ENCODE results near the gene TRIO.
A peak's percentile ranks its signal among the peaks of the same experiment; 100 is the strongest.

Gene TRIO

DNA sequence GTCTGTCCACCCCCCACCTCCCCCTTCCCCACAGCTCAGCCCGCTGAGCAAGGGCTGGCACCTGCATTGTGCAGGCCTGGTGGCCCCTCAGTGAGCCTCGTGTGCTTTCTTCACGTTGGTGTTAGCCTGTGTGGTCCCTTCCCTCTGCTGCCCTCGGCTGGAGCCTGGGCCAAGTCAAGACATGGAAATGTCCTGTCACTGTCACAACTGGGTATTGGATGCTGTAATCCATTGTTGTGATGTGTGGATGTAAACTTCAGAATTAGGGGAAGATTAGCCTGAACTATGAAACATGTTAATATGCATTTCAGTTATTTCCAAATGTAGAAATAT is 103.9 kb downstream of the TRIO start:
- no peak for DNase-seq (ENCODE audit: low spot score)

DNA sequence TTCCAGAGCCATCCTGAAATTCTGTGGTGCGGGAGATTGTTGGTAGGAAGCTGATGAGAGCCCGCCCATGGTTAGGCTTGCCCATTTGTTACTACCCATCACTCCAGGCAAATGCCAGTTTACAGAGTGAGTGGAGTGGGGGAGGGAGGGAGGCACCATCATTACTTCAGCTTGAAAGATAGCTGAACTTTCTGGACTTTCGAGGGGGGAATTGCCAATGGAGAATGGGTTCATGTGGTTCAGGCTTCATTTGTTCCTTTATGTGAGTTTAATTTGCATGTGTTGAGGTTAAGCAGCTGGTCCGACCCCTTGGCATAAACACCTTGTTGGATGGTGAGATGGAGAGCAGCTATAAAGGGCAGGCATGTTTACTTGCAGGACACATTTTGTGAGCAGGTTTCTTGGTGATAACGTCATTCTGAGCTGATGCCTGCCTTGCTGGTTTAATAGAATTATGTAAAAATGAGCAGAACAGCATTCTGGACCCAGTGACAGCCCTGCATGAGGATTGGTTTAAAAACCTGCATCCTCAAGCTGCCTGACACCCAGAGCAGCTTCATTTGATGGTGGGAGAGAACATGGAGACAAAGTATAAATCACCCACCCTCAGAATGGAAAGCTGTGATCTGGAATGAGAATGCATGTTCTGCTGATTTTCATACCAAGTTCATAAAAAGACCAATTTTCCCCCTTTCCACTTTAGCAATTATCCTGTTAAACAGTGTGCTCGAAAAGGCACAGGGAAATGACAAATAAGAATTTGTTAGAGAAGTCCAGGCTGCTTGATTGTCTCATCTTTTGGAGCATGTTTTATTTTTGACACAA is 106.3 kb downstream of the TRIO start:
- no peak for DNase-seq (ENCODE audit: low spot score)

- peak; percentile 45 for DNase-seq (ENCODE audit: low spot score)
These were observed 107.0 kb downstream of the TRIO start for GRCh38 chr5:14250084-14250695.

GRCh38 chr5:14250748-14251701 is 107.9 kb downstream of the TRIO start:
- no peak for DNase-seq (ENCODE audit: low spot score)

DNA sequence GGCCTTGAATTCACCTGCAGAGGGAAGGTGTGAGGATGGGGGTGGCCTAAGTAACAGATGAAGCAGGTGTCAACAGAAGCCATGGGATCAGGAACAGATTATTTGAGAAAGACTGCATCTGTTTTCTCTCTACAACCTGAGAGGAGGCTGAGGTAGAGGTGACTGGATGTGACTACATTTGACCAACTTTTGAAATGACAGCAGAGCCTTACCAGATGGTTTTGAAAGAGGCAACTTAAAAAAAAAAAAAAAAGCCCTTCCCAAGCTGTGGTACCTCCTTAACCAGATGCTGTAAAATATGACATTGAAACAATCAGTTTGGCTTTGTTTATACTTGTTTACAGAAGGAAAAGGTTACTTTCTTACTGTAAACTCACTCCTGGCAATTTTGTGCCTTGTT is 108.6 kb downstream of the TRIO start:
- no peak for DNase-seq (ENCODE audit: low spot score)

GRCh38 chr5:14252793-14253192 is 109.7 kb downstream of the TRIO start:
- no peak for DNase-seq (ENCODE audit: low spot score)

DNA sequence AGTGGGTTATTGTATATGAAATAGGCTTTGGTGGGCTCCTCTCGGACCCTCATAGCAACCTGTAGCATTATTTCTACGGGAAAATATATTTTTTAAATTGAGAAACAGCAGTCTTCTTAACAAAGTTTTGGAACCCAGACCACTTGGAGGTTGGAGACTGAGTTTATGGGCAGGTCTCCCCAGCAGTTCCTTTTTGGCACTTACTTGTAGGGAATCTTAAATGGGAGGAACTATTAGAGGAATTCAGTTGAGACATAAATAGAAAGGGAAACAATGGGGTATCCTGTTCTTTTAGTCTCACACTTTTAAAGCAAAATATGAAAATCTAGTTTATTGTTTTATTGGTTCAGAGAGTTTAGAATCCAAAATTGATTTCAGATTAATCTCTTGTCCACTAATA is 111.5 kb downstream of the TRIO start:
- DNase-seq (ENCODE audit: low spot score), result no peak

DNA sequence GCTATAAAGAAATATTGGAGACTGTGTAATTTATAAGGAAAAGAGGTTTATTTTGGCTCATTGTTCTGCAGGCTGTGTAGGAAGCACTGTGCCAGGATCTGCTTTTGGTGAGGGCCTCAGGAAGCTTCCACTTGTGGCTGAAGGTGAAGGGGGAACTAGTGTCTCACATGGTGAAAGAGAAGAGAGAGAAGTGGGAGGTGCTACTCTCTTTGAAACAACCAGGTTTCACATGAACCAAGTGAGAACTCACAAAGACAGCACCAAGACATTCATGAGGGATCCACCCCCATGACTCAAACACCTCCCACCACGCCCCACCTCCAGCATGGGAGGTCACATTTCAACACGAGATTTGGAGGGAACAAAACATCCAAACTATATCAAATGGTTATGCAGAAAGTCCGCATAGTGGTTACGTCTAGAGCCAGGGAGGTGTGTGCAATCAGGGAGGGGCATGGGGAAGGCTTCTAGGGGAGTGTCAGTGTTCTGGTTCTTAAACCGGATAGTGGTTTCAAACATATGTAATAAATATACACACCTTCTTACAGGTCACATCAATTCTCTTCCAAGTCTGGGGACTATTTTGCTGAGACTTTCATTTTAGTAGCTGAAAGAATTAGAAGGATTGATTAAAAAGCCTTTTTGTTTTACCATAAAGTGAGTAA is 113.0 kb downstream of the TRIO start:
- no peak for DNase-seq (ENCODE audit: low spot score)

GRCh38 chr5:14256756-14257393 is 113.7 kb downstream of the TRIO start:
- no peak for DNase-seq (ENCODE audit: low spot score)

DNA sequence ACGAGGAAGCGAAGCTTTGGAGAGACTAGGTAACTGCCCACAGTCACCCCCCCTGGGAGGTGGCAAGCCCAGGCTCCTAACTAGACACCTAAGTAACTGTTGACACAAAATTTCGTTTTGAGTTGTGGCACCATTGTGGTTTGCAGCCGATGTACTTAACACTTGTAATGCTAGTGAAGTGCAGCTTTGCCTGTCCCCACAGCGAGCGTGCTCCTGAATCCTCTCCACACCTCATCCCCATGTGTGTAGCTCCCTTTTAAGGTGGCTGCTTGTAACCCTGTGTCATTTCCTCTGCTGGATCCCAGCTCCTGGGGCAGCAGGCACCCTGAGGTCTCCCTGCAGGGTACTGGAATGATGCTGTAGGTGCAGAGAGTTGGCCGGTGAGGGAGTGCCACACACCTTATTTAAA is 114.9 kb downstream of the TRIO start:
- DNase-seq (ENCODE audit: low spot score), result no peak

GRCh38 chr5:14258840-14259239 is 115.7 kb downstream of the TRIO start:
- DNase-seq (ENCODE audit: low spot score), result no peak

DNA sequence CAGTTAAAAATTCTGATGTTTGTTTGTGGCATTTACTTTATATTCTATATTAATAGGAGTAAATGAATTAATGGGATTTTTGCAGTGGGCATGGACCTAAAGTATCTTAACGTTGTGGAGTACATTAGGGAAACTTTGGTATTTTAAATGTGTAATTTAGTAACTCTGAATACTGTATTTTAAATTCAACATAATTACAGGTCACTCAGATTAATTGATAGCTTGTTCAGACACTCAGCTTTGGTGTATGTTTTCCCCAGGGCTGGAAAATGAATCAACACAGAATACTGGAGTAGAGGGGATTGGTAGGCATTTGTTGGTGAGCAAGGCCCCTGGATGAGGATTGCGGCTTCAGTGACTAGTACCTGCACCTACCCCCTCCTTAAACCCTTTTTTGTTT is 117.5 kb downstream of the TRIO start:
- no peak for DNase-seq (ENCODE audit: low spot score)

DNA sequence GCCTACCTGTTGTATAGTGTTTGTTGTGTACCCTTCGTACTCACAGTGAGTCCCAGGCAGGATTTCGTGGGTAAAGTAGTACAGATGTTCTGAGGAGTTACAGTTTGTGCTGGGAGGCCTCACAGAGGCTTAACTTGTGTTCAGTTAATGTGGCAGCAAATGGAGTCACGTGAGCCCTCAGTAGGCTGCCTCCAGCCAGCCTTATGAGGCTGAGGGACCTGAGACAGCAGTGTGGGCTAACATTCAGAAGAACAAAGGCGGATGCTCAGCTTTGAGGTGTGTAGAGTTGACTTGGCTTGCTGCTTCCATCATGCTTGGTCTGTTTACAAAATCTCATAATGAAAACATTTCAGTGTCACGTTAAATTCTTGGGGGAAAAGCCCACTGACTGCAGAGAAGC is 118.1 kb downstream of the TRIO start:
- DNase-seq (ENCODE audit: low spot score), result no peak

DNA sequence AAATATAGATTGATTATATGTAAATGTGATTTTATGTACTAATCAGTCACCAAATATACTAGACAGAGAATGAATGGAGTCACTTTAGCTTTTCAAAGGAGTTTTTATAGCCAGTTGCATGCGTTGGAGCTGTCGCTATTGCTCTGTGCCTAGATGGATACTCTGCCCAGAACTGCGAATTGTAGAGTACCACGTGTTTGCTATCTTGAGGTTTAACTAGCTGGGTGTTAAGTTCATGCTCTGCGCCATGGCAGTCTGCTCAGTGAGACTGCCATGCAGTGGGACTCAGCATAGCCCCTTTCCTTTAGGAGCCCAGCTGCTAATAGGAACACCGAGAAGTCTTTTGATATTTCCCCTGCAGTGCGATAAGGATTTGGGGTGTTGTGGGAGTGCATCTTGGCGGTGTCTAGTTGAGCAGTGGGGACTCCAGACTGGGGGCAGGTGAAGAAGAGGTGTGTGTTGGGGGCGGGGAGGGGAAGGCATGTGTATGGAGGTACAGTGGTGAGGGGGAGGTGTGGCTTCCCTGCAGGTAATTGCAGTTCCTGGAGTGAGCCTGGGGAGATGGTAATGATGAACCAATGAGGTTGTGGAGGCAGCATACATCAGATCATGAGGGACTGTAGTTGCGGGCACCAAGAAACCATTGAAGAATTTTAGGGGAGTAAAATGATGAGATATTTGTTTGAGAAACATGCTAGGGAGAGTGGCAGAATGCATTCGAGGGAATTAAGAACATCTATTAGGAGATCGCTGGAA is 118.9 kb downstream of the TRIO start:
- no peak for DNase-seq (ENCODE audit: low spot score)

GRCh38 chr5:14263113-14263512 is 120.0 kb downstream of the TRIO start:
- DNase-seq (ENCODE audit: low spot score), result no peak

GRCh38 chr5:14263699-14264098 is 120.6 kb downstream of the TRIO start:
- DNase-seq (ENCODE audit: low spot score), result no peak

DNA sequence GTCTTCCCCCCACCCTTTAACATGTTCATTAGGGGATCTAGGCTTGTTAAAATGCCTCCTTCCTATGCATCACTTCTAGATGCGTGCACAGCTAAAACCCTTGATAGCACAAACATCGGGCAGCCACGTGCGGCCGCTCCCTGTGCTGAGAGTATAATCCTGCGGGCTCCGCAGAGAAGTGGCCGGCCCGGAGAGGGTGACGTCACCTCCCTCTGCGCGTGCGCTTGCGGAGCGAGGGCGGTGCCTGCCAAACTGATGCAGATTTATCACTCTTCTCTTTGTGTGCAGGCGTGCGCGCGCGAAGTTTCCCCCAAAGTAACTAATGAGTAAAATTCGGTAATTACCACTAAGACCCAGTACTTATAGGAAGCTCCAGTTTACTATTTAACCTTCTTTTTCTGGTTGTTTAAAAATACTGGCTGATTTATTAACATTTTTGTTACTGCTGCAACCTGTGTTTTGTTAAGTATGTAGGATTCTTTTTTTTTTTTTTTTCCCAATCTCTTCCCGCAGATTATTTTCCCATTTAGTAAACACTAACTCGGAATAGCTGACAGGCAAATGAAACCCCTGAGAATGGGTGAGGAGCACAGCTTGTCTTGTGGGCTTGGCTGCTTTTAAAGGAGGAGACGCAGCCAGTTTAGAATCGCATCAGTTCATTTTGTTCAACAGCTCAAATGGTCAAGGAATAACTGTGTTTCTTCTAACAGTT is 121.6 kb downstream of the TRIO start:
- peak; percentile 92 for DNase-seq (ENCODE audit: low spot score)

DNA sequence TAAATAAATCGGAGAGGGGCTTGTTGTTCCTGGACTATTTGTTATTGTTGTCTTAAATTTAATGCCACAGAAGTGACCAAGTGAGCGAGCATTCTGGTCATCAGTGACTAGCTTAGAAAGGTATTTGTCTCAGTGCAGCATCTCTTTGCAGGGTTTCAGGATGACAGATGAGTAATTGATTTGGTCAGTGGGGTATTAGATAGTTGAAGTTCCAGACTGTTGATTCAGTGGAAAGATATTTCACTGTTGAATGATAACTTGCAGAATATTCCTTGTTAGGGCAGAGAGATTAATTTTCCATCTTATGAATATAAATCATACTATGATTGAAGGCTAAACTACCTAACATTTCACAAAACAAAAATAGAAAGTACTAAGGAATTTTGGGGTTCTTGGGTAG is 122.4 kb downstream of the TRIO start:
- DNase-seq (ENCODE audit: low spot score), result peak; percentile 61

- no peak for DNase-seq (ENCODE audit: low spot score)
These were observed 123.0 kb downstream of the TRIO start for GRCh38 chr5:14266171-14266570.

DNA sequence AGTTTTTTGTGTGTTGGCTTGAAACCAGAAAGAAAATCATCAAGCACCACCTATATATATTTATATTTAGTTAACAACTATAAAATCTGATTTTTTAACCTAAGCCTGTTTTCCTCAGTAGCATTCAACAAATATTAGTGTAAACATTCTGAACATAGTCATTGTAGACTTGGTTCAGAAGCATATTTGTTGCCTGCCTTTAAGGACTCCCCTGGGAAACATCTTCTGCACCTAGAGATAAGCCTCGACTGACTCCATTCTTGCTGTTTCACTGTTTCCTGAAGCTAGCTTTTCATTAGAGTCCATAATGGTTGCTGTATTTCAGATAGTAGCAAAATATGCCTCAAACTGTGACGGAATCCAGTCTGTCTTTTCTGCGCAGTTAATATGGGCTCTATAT is 123.5 kb downstream of the TRIO start:
- DNase-seq (ENCODE audit: low spot score), result no peak
